GM12864 (cell line): ENCODE measurements around the gene KRT4.

Experiments used
- DNase-seq: peaks from one replicate; pipeline ENCODE4 v3.0.0-alpha.2; 2011; ENCODE audit warnings: low read depth
- H3K4me3 ChIP-seq: 2 replicates; pipeline ENCODE4 v1.5.1; 2011; ENCODE audit warnings: mild to moderate bottlenecking, low read depth, low read length, control low read depth
- TF ChIP-seq, protein P1 (sequence below): IDR thresholded peaks from 2 replicates; pipeline ENCODE4 v1.5.1; 2011; ENCODE audit warnings: low read depth, mild to moderate bottlenecking, moderate library complexity, low read length, control low read depth, inconsistent platforms; ENCODE audit errors: missing control alignments

The KRT4 gene

DNA sequence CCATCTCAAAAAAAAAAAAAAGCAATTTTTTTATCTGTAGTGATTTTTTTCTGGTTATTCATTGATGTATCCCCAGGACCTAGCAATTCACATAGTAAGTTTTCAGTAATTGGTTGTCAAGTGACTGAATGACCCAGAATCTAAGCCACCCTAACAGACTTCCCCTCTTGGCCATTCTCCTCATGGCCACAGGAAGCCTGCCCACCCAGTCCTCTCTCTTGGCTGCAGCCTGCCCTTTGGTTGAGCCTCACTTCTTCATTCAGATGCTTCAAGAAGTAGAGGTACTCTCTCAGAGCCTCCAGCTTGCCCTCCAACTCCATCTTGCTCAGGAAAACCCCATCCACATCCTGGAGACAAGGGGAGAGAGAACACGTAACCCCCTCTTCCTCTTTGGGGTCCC lies 32.0 kb upstream of the KRT4 start:
- no peak for DNase-seq
- TF ChIP-seq, protein P1, sequence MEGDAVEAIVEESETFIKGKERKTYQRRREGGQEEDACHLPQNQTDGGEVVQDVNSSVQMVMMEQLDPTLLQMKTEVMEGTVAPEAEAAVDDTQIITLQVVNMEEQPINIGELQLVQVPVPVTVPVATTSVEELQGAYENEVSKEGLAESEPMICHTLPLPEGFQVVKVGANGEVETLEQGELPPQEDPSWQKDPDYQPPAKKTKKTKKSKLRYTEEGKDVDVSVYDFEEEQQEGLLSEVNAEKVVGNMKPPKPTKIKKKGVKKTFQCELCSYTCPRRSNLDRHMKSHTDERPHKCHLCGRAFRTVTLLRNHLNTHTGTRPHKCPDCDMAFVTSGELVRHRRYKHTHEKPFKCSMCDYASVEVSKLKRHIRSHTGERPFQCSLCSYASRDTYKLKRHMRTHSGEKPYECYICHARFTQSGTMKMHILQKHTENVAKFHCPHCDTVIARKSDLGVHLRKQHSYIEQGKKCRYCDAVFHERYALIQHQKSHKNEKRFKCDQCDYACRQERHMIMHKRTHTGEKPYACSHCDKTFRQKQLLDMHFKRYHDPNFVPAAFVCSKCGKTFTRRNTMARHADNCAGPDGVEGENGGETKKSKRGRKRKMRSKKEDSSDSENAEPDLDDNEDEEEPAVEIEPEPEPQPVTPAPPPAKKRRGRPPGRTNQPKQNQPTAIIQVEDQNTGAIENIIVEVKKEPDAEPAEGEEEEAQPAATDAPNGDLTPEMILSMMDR, result no peak
- H3K4me3 ChIP-seq, result no peak overlapping the region

DNA sequence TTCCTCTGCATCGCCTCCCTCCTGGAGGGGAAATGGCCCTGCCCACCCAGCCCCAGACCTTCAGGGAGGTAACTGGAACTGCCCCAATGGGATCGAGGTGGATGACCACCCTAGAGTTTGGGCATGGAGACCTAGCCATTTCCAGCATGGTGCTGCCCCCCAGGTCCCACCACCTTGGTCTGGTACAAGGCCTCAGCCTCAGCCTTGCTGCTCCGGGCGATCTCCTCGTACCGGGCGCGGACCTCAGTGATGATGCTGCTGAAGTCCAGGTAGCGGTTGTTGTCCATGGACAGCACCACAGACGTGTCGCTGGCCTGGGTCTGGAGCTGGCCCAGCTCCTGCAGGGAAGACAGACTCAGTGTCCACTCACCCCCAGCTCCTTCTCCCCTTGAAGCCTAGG lies 30.5 kb upstream of the KRT4 start:
- H3K4me3 ChIP-seq, result no peak overlapping the region
- TF ChIP-seq, protein P1, result no peak
- no peak for DNase-seq

DNA sequence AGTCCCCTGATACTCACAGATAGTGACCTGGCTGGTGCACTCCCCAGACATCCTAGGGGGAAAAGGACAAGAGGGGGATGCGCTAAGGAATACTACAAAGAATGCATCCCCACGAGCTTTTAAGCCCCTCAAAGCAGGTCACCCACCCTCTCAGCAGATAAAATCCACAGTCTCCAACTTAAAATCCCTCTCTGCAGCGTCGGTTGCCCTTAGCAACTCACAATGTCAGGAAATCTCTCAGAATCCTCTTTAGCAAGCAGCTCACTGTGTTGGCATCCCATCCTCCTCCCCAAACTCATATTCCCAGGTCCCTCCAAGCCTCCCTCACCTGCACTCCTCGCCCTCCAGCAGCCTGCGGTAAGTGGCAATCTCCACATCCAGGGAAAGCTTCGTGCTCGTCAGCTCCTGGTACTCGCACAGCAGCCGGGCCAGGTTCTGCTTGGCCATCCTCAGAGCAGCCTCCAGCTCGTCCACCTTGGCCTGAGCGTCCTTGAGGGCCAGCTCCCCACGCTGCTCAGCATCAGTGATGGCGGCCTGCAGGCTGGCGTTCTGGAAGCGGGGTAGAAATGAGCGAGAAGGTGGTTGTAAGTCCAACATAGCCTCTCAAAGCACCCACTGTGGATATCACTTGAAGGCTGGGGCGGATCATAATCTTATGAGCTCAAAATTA lies 25.7 kb upstream of the KRT4 start:
- DNase-seq, result no peak
- TF ChIP-seq, protein P1, result no peak
- H3K4me3 ChIP-seq, result no peak overlapping the region

DNA sequence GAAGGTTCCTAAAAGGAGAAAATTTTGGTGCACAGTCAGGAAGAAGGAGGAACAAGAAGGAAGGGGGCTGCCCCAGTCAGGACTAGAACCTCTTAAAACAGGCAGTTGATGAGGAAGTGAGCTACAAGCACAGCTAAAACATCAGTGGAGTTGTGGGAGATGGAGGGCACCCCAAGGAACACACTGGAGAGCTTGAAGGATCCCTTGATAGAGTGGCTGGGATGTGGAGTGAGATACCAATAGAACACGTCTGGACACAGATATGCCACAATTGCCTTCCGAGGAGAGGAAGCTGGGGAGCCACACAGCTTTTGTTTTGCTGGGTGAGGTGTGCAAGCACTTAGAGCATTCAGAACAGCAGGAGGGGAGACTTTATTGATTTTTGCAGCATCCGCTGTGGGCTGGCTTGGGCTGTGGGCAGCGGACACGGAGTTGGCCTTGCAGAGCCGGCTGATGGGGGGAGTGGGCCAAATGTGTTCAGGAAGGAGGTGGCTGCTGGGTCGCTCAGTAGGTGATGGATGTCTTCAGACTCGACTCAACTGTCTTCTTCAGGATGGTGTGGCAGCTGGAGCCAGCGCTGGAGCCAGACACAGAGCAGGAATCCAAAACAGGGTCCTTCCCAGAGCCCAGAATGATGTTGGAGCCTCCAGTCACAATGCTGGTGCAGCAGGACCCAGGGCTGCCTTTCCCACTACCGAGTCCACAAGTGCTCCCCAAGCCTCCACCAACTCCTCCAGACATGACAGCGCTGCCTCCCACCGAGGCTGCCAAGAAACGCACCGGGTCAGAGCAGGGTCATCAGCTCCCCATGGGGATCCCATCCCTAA lies 24.9 kb upstream of the KRT4 start:
- DNase-seq, result no peak
- TF ChIP-seq, protein P1, result no peak
- H3K4me3 ChIP-seq, result no peak overlapping the region

DNA sequence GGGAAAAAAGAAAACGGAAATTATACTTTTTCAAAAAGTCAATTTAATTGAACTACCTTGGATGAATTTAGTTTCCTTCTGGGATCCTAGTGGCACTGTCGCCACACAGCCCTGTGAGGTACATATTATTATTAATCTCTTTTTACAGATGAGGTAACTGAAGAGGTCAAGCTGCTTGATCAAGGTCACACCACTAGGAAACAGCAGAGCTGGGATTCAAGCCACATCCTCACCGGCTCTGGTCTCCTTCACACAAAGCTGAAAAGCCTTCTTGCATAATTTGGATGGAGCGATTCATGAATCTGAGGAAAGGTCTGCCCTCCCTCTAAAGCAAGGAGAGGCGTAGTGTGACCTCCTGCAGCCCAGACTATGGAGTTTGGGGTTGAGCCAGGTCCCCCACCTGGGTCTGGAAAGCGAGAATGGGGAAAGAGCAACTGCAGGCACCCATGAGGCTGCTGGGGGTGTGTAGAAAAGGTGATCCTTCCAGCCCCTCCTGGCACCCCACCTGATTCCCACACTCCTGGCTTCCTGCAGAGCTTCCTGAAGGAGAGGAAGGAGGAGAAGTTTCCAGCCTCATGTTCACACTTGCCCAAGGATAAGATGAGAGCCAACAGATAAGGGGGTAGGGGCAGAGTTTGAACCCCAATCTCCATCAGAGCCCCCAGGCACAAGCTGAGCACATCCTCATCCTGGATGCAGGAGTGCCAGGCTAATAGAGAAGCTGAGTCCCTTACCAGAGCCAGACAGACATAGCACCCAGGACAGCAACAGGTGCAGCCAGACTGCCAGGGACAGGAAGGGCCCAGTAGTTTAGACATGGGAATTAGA lies 24.1 kb upstream of the KRT4 start:
- TF ChIP-seq, protein P1, result no peak
- DNase-seq, result no peak
- no peak overlapping the region for H3K4me3 ChIP-seq

DNA sequence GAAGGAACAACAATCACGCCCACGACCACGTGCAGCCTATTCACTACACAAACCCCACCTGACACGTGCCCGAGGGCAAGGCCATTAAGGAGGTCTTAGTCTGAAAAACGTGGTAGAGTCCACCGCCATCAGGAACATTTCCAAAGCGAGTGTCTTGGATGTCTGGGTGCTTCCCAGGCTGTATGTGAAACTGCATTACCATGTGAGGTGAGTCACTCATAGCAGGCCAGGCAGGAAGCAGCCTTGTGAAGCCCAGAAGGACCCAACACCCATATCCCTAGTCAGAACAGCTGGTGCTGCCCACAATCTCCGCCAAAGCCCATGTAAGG lies 23.5 kb upstream of the KRT4 start:
- no peak overlapping the region for H3K4me3 ChIP-seq
- no peak for DNase-seq
- TF ChIP-seq, protein P1, result no peak
